Calu3 (cell line): ENCODE data around the gene NF1. TPM values are rescaled to one million over a fixed set of nuclear protein-coding genes. Genes with fewer than 3 reads are reported as not detected.

Source experiments
- BruUV-seq: library from RNA; stranded (reverse); fragments of 400-500 nt; replicated peaks from 2 replicates; lab custom pipeline; 2021; lab: Mats Ljungman, UMichigan
- CTCF ChIA-PET: fragments of 300-600 bp; sonication (Branson Sonifier 250); formaldehyde crosslinking; loops from one replicate; lab custom pipeline; 2022; ENCODE audit warnings: antibody characterized with exemption; lab: Charles Lee
- DNase-seq: peaks from one replicate; pipeline ENCODE4 v3.0.0; 2022
- H3K27ac Mint-ChIP-seq: one replicate; pipeline ENCODE4 v1.8.0; 2022; ENCODE audit warnings: mixed read lengths; ENCODE audit not compliant: unreplicated experiment
- H3K27me3 Mint-ChIP-seq: one replicate; pipeline ENCODE4 v1.8.0; 2022; ENCODE audit warnings: mixed read lengths; ENCODE audit not compliant: unreplicated experiment
- H3K36me3 Mint-ChIP-seq: one replicate; pipeline ENCODE4 v1.8.0; 2022; ENCODE audit warnings: mild to moderate bottlenecking, moderate library complexity, mixed read lengths; ENCODE audit not compliant: insufficient read depth, unreplicated experiment
- H3K4me1 Mint-ChIP-seq: one replicate; pipeline ENCODE4 v1.8.0; 2022; ENCODE audit warnings: mild to moderate bottlenecking, low read depth, mixed read lengths; ENCODE audit not compliant: unreplicated experiment
- H3K4me3 Mint-ChIP-seq: one replicate; pipeline ENCODE4 v1.8.0; 2022; ENCODE audit warnings: mild to moderate bottlenecking, low read depth, moderate library complexity, mixed read lengths; ENCODE audit not compliant: unreplicated experiment
- H3K9me3 Mint-ChIP-seq: one replicate; pipeline ENCODE4 v1.8.0; 2022; ENCODE audit warnings: low read depth, mixed read lengths; ENCODE audit not compliant: unreplicated experiment
- CTCF ChIP-seq: fragments of 200-600 bp; IDR thresholded peaks from one replicate; pipeline ENCODE4 v1.8.0; 2022; ENCODE audit warnings: antibody characterized with exemption; ENCODE audit not compliant: unreplicated experiment
- intact Hi-C: fragments of 100-400 bp; cut with micrococcal nuclease; formaldehyde crosslinking; loops from one replicate; pipeline ENCODE4 v1.10.0; 2022; ENCODE audit not compliant: unreplicated experiment
- total RNA-seq: library from RNA; stranded (reverse); gene quantifications from 2 replicates; pipeline ENCODE4 v1.2.3, GENCODE V29; 2022

Gene NF1
- total RNA-seq, 1 experiment from 2014 or later: 64.7 TPM

- H3K4me3 Mint-ChIP-seq: no peak overlapping the region
- no peaks in the 10 kb centered on the region for H3K36me3 Mint-ChIP-seq
- H3K4me1 Mint-ChIP-seq: peaks cover under 1% of the 10 kb centered on the region
- TF ChIP-seq CTCF: no peak
- no peaks in the 10 kb centered on the region for H3K27me3 Mint-ChIP-seq
- no peak overlapping the region for H3K27ac Mint-ChIP-seq
- CTCF ChIA-PET: no interaction called here
- no peak for DNase-seq
- intact Hi-C loops: no loop called here
- H3K9me3 Mint-ChIP-seq: no peaks in the 10 kb centered on the region
- no TSS peak for BruUV-seq
Measured at GRCh38 chr17:31062346-31062745, 32.4 kb upstream of the NF1 start.

GRCh38 chr17:31064707-31065106, 30.1 kb upstream of the NF1 start:
- Mint-ChIP-seq H3K27ac (no peak overlapping the region), H3K4me1 (peaks cover 18% of the 10 kb centered on the region), H3K36me3 (no peaks in the 10 kb centered on the region), H3K9me3 (no peaks in the 10 kb centered on the region), H3K4me3 (no peak overlapping the region), H3K27me3 (no peaks in the 10 kb centered on the region)
- TF ChIP-seq CTCF: no peak
- intact Hi-C loops: no loop called here
- CTCF ChIA-PET: no interaction called here
- no peak for DNase-seq
- BruUV-seq: no TSS peak

GRCh38 chr17:31067691-31068184, 27.0 kb upstream of the NF1 start:
- Mint-ChIP-seq H3K4me1 (peaks cover 18% of the 10 kb centered on the region), H3K27me3 (no peaks in the 10 kb centered on the region), H3K36me3 (no peaks in the 10 kb centered on the region), H3K27ac (peak overlapping the region; percentile 29), H3K4me3 (no peak overlapping the region), H3K9me3 (no peaks in the 10 kb centered on the region)
- TF ChIP-seq CTCF: no peak
- CTCF ChIA-PET: interaction anchor here (1.4 kb wide), 1 partner anchor 15 kb away, joined by 3 read pairs; no protein-coding TSS in a partner anchor
- no peak for DNase-seq
- no TSS peak for BruUV-seq
- intact Hi-C loops: no loop called here

DNA sequence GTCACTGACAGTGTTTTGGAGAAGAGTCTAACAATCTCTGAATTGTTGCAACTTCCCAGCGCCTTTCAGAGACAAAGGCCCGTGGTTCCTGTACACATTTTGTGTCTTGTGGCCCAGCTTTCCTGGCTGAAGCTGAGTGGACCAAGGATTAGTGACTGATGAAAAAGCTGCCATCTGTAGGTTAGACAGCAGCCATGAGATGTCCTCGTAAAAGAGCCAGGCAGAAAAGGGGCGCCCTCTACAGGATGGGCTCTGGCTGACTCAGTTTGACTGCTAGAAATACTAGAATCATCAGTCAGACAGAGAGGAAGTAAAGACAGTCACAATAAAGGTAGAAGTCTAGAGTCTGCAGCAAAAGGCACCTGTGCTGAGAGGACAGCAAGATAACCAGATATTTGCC, 26.5 kb upstream of the NF1 start:
- peak overlapping the region; percentile 44 for H3K27ac Mint-ChIP-seq
- H3K4me3 Mint-ChIP-seq: no peak overlapping the region
- CTCF ChIA-PET: interaction anchor here (0.6 to 1.4 kb wide), 2 partner anchors 16 to 427 kb away, joined by 3 to 5 read pairs; no protein-coding TSS in a partner anchor
- BruUV-seq: no TSS peak
- no peaks in the 10 kb centered on the region for H3K27me3 Mint-ChIP-seq
- intact Hi-C loops: no loop called here
- peak; percentile 23 for TF ChIP-seq CTCF
- no peaks in the 10 kb centered on the region for H3K36me3 Mint-ChIP-seq
- no peaks in the 10 kb centered on the region for H3K9me3 Mint-ChIP-seq
- H3K4me1 Mint-ChIP-seq: peaks cover 18% of the 10 kb centered on the region
- DNase-seq: peak; percentile 53
